ENCODE data around the gene MLLT3. TPM values are rescaled to one million over a fixed set of nuclear protein-coding genes. Genes with fewer than 3 reads are reported as not detected.
A peak's percentile ranks its signal among the peaks of the same experiment; 100 is the strongest.

MLLT3 gene
- total RNA-seq, 1 experiment from 2014 or later, result 24.4 TPM

- intact Hi-C loops (cut with micrococcal nuclease; ENCODE audit: unreplicated experiment), result no loop called here
- Histone ChIP-seq H3K4me3 (ENCODE audit: low read depth, low read length) (no peak overlapping the region), H3K27me3 (replicated peaks; ENCODE audit: control insufficient read depth, insufficient read depth, low read length) (no peaks in the 10 kb centered on the region), H3K4me1 (peaks cover 36% of the 10 kb centered on the region), H3K36me3 (ENCODE audit: control insufficient read depth, insufficient read depth, low read length) (no peaks in the 10 kb centered on the region), H3K9me3 (no peaks in the 10 kb centered on the region)
- Mint-ChIP-seq H3K36me3 (ENCODE audit: insufficient read depth, unreplicated experiment) (no peaks in the 10 kb centered on the region), H3K9me3 (ENCODE audit: unreplicated experiment) (no peaks in the 10 kb centered on the region), H3K4me3 (ENCODE audit: unreplicated experiment) (no peak overlapping the region), H3K4me1 (ENCODE audit: low read depth, unreplicated experiment) (peaks cover 20% of the 10 kb centered on the region), H3K27me3 (ENCODE audit: insufficient read depth, unreplicated experiment) (no peaks in the 10 kb centered on the region), H3K27ac (ENCODE audit: unreplicated experiment) (no peak overlapping the region)
- BruUV-seq (replicated peaks), result no TSS peak
- no peak for TF ChIP-seq CTCF (IDR thresholded peaks at IDR 0.05; ENCODE audit: insufficient read depth in 1 of 2, low read depth in 1 of 2, low read length in 1 of 2, severe bottlenecking in 1 of 2, unreplicated experiment in 1 of 2)
- ChIA-PET POLR2A (no interaction called here), CTCF (no interaction called here)
- no peak for DNase-seq
These were observed 5.5 kb downstream of the MLLT3 start for GRCh38 chr9:20616808-20617207.

- Mint-ChIP-seq H3K27ac (ENCODE audit: unreplicated experiment) (no peak overlapping the region), H3K27me3 (ENCODE audit: insufficient read depth, unreplicated experiment) (no peaks in the 10 kb centered on the region), H3K4me3 (ENCODE audit: unreplicated experiment) (no peak overlapping the region), H3K4me1 (ENCODE audit: low read depth, unreplicated experiment) (peaks cover 21% of the 10 kb centered on the region), H3K36me3 (ENCODE audit: insufficient read depth, unreplicated experiment) (no peaks in the 10 kb centered on the region), H3K9me3 (ENCODE audit: unreplicated experiment) (no peaks in the 10 kb centered on the region)
- Histone ChIP-seq H3K27me3 (replicated peaks; ENCODE audit: control insufficient read depth, insufficient read depth, low read length) (no peaks in the 10 kb centered on the region), H3K4me1 (peaks cover 57% of the 10 kb centered on the region), H3K9me3 (no peaks in the 10 kb centered on the region), H3K4me3 (ENCODE audit: low read depth, low read length) (no peak overlapping the region), H3K36me3 (ENCODE audit: control insufficient read depth, insufficient read depth, low read length) (no peaks in the 10 kb centered on the region)
- ChIA-PET POLR2A (no interaction called here), CTCF (no interaction called here)
- no TSS peak for BruUV-seq (replicated peaks)
- no peak for TF ChIP-seq CTCF (IDR thresholded peaks at IDR 0.05; ENCODE audit: insufficient read depth in 1 of 2, low read depth in 1 of 2, low read length in 1 of 2, severe bottlenecking in 1 of 2, unreplicated experiment in 1 of 2)
- intact Hi-C loops (cut with micrococcal nuclease; ENCODE audit: unreplicated experiment), result no loop called here
- DNase-seq, result no peak
These were observed 7.6 kb downstream of the MLLT3 start for GRCh38 chr9:20614602-20615216.

GRCh38 chr9:20611691-20612287, 10.5 kb downstream of the MLLT3 start:
- Mint-ChIP-seq H3K27me3 (ENCODE audit: insufficient read depth, unreplicated experiment) (no peaks in the 10 kb centered on the region), H3K36me3 (ENCODE audit: insufficient read depth, unreplicated experiment) (no peaks in the 10 kb centered on the region), H3K27ac (ENCODE audit: unreplicated experiment) (peak overlapping the region; percentile 74), H3K4me1 (ENCODE audit: low read depth, unreplicated experiment) (peaks cover 15% of the 10 kb centered on the region), H3K4me3 (ENCODE audit: unreplicated experiment) (peak overlapping the region; percentile 55), H3K9me3 (ENCODE audit: unreplicated experiment) (no peaks in the 10 kb centered on the region)
- BruUV-seq (replicated peaks), result no TSS peak
- Histone ChIP-seq H3K4me1 (peaks cover 58% of the 10 kb centered on the region), H3K4me3 (ENCODE audit: low read depth, low read length) (0 out of 2 replicates have a peak overlapping the region, but pooled peaks have one; percentile 6), H3K27me3 (replicated peaks; ENCODE audit: control insufficient read depth, insufficient read depth, low read length) (no peaks in the 10 kb centered on the region), H3K9me3 (no peaks in the 10 kb centered on the region), H3K36me3 (ENCODE audit: control insufficient read depth, insufficient read depth, low read length) (no peaks in the 10 kb centered on the region)
- TF ChIP-seq CTCF (IDR thresholded peaks at IDR 0.05; ENCODE audit: insufficient read depth in 1 of 2, low read depth in 1 of 2, low read length in 1 of 2, severe bottlenecking in 1 of 2, unreplicated experiment in 1 of 2), result peak in 1 of 2 experiments; percentile 41
- peak in 1 of 2 experiments; percentile 60 for DNase-seq
- CTCF ChIA-PET, result interaction anchor here (1.0 to 1.2 kb wide), 2 partner anchors 11 to 13 kb away, joined by 4 to 5 read pairs; partner anchors contain the start of gene MLLT3
- POLR2A ChIA-PET, result no interaction called here
- intact Hi-C loops (cut with micrococcal nuclease; ENCODE audit: unreplicated experiment), result loop anchor here (1.0 to 2.0 kb wide), 2 partner anchors 9 to 59 kb away; no protein-coding TSS in a partner anchor

Measured in Caco-2 (cell line).